Left colon (tissue), 2 donors: ENCODE measurements around the gene RBAK. TPM values are rescaled to one million over a fixed set of nuclear protein-coding genes. Genes with fewer than 3 reads are reported as not detected.

Experiments
- ATAC-seq: fragments of 200-7000 bp; cut with Tn5 transposase; one replicate; pipeline ENCODE4 v1.9.1; 2020; ENCODE audit warnings: mild to moderate bottlenecking, moderate library complexity
- DNase-seq, 2 donors: peaks; one replicate each; pipeline ENCODE4 v3.0.0-alpha.2; 2020
- intact Hi-C, 2 donors: fragments of 100-400 bp; cut with DNase I in 1 of 2; cut with micrococcal nuclease in 1 of 2; formaldehyde crosslinking; loops; one replicate each; pipeline versions ENCODE4 v1.11.2 to v1.14.0; 2022; cut with DNase I, micrococcal nuclease
- total RNA-seq, 2 donors: library from RNA; stranded (reverse); fragmentation: NEBNext Ultra II Directional; extraction: Animal tissue kit (Norgen Biotek cat#: 25700); gene quantifications; one replicate each; pipeline ENCODE4 v1.2.1, GENCODE V29; 2021
- donor health status: DM: no; HTN: no; CAD: no.
- donor health status: DM: yes; HTN: yes; CAD: no.

RBAK gene
- total RNA-seq, 2 donors from 2014 or later = 9.0 to 10.7 TPM

GRCh38 chr7:5117095-5117970 is 71.7 kb downstream of the RBAK start:
- intact Hi-C loops = no loop called here
- no peak for ATAC-seq
- no peak for DNase-seq

Other genes with a start within 250 kb of the RBAK start
- under 1 TPM in 1 of 2 donors, not detected in 1; 0.11 TPM for gene PAPOLB, start 183.8 kb upstream of the RBAK start, total RNA-seq
- 1 to 10 TPM; 1.4 to 1.9 TPM for gene RADIL, start 162.1 kb upstream of the RBAK start, total RNA-seq
- gene MMD2, start 86.7 kb upstream of the RBAK start, total RNA-seq = not detected
- gene WIPI2, start 144.4 kb downstream of the RBAK start, total RNA-seq = 10 to 100 TPM; 46.0 to 51.6 TPM
- gene SLC29A4, start 237.1 kb downstream of the RBAK start, total RNA-seq = 10 to 100 TPM in 1 of 2 donors, 1 to 10 TPM in 1; 3.2 to 23.4 TPM